RWPE2 (cell line): ENCODE measurements around the gene MYO18A.

ENCODE experiments used
- ATAC-seq: fragments of 200-7000 bp; cut with Tn5 transposase; 3 replicates; pipeline ENCODE4 v1.9.1; 2021; ENCODE audit warnings: low read depth
- DNase-seq: peaks from one replicate; pipeline ENCODE4 v3.0.0-alpha.2; 2020; ENCODE audit warnings: low spot score
- H3K27ac ChIP-seq: fragments of 450-650 bp; 2 replicates; pipeline ENCODE4 v1.5.1; 2017; ENCODE audit warnings: mild to moderate bottlenecking; ENCODE audit not compliant: poor library complexity, severe bottlenecking
- H3K27me3 ChIP-seq: fragments of 250-450 bp; sonication (Bioruptor Pico); 2 replicates; pipeline ENCODE4 v1.5.1; 2021; ENCODE audit warnings: mild to moderate bottlenecking, moderate library complexity; ENCODE audit not compliant: insufficient read depth, poor library complexity, severe bottlenecking
- H3K36me3 ChIP-seq: fragments of 250-450 bp; sonication (Bioruptor Pico); 2 replicates; pipeline ENCODE4 v1.5.1; 2020; ENCODE audit warnings: low read depth, mild to moderate bottlenecking, moderate library complexity
- H3K4me1 ChIP-seq: fragments of 250-450 bp; sonication (Bioruptor Pico); 2 replicates; pipeline ENCODE4 v1.5.1; 2021; ENCODE audit warnings: mild to moderate bottlenecking, moderate library complexity; ENCODE audit not compliant: insufficient read depth, poor library complexity, severe bottlenecking
- H3K4me3 ChIP-seq: fragments of 250-450 bp; sonication (Bioruptor Pico); 2 replicates; pipeline ENCODE4 v1.5.1; 2021; ENCODE audit warnings: mild to moderate bottlenecking, moderate library complexity; ENCODE audit not compliant: severe bottlenecking
- H3K9me3 ChIP-seq: fragments of 250-450 bp; sonication (Bioruptor Pico); 2 replicates; pipeline ENCODE4 v1.5.1; 2021; ENCODE audit warnings: mild to moderate bottlenecking, moderate library complexity; ENCODE audit not compliant: severe bottlenecking
- TF ChIP-seq, protein P1 (sequence below): fragments of 450-650 bp; IDR thresholded peaks from one replicate; pipeline ENCODE4 v1.5.1; 2017; ENCODE audit warnings: mild to moderate bottlenecking, moderate library complexity; ENCODE audit not compliant: poor library complexity, severe bottlenecking

Gene MYO18A

DNA sequence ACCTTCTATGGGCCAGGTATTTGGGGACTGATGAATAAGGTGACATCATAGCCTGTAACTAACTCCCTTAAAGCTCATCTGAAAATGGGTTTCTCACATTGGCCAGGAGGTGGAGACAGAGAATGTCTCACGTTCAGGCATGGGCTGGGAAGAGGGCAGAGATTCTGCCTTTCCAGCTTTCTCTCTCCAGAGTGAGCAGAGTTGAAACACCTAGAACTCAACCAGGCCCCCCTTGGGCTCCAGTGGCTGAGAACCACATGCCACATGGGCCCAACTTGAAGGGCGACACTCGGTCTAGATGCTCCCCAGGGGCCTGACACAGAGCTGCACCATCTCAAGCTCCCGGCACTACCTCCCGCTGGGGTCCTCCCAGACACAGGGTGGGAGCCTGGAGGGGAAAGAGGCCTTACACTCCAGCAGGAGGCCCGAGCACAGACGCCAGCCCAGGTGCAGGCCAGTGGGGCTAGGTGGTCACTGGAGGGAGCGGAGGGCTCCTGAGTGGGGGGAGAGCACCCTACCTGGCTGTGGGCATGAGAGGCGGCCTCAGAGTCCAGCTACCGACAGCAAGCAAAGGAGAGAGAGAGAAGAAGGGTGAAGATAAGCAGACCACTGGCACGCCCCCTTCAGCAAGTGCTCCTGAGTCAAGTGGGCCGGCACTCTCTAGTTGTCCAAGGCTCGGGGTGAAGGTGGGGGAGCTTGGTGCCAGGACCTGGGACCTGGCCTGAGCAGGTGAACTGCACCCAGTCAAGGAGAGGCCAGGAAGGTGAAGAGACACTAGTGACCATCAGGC is 55.9 kb downstream of the MYO18A start:
- TF ChIP-seq, protein P1, sequence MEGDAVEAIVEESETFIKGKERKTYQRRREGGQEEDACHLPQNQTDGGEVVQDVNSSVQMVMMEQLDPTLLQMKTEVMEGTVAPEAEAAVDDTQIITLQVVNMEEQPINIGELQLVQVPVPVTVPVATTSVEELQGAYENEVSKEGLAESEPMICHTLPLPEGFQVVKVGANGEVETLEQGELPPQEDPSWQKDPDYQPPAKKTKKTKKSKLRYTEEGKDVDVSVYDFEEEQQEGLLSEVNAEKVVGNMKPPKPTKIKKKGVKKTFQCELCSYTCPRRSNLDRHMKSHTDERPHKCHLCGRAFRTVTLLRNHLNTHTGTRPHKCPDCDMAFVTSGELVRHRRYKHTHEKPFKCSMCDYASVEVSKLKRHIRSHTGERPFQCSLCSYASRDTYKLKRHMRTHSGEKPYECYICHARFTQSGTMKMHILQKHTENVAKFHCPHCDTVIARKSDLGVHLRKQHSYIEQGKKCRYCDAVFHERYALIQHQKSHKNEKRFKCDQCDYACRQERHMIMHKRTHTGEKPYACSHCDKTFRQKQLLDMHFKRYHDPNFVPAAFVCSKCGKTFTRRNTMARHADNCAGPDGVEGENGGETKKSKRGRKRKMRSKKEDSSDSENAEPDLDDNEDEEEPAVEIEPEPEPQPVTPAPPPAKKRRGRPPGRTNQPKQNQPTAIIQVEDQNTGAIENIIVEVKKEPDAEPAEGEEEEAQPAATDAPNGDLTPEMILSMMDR, result peak; percentile 85
- Histone ChIP-seq H3K36me3 (peaks cover 16% of the 10 kb centered on the region; the same call in 1 of the 2 replicates), H3K27me3 (no peaks in the 10 kb centered on the region), H3K4me1 (no peaks in the 10 kb centered on the region), H3K4me3 (no peak overlapping the region), H3K27ac (peak overlapping the region; percentile 15), H3K9me3 (no peaks in the 10 kb centered on the region)
- DNase-seq, result no peak
- ATAC-seq, result peak; percentile 84

DNA sequence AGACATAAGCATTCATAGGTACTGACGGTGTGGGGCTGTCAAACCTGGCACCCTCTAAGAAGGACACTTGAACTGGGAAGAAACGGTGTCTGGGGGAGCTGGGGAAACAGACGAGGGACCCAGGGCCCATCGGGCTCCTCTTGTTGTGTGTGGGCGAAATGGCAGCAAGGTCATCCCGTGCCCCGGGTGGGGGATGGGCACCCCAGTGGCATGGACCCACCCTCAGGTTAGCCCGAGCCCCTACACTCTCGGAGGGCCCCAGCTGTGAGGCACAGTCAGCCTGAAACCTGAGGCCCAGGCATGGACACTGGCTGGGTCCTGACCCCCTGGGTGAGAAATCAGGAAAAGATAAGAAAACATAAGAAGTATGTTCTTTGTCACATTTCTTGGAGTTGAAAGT is 57.1 kb downstream of the MYO18A start:
- Histone ChIP-seq H3K36me3 (peaks cover 16% of the 10 kb centered on the region; the same call in 1 of the 2 replicates), H3K4me3 (no peak overlapping the region), H3K27me3 (no peaks in the 10 kb centered on the region), H3K27ac (no peak overlapping the region), H3K9me3 (no peaks in the 10 kb centered on the region), H3K4me1 (no peaks in the 10 kb centered on the region)
- TF ChIP-seq, protein P1, result no peak
- no peak for DNase-seq
- no peak for ATAC-seq

DNA sequence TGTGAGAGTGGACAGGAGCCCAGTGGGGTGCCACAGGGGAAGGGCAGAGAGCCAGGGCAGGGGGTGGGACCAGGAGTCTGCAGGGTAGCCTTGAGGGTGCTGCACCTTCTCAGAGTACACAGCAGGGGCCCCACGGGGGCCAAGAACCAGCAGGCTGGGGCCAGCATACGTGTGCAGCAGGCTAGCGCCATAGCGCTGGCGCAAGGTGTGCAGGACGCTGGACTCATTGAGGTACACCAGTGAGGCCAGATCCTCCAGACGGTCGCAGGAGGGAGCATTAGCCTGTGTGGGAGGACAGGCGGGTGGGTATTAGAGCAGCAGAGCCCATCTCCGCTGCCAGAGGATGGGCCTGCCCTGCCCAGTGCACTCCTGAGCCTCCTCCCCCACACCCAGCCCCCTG is 58.8 kb downstream of the MYO18A start:
- no peak for ATAC-seq

DNA sequence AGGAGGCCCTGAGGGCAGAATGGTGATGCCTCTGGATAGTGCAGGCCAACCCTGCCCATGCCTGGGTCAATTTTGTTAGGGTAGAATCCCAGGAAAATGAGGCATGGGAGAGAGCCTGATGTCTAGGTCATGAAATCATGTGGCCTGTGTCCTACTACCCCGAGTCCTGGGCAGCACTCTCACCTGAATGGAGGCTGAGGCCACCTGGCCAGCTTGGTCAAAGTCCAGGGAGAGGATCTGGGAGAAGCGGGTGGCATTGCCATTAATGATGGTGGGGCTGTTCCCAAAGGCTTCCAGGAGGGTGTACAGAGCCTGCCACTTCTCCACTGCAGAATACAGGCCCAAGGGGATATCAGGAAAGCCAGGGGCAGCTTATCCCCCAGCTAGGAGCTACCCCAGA is 59.8 kb downstream of the MYO18A start:
- H3K4me3 ChIP-seq, result no peak overlapping the region
- no peaks in the 10 kb centered on the region for H3K27me3 ChIP-seq
- TF ChIP-seq, protein P1, result no peak
- H3K4me1 ChIP-seq, result no peaks in the 10 kb centered on the region
- DNase-seq (no peak), ATAC-seq (no peak)
- H3K36me3 ChIP-seq, result peaks cover 24% of the 10 kb centered on the region
- H3K9me3 ChIP-seq, result no peaks in the 10 kb centered on the region
- H3K27ac ChIP-seq, result no peak overlapping the region

More for the DNA sequence above, 58.8 kb downstream of the MYO18A start:
- Histone ChIP-seq H3K4me1 (no peaks in the 10 kb centered on the region), H3K36me3 (peaks cover 16% of the 10 kb centered on the region; the same call in 1 of the 2 replicates), H3K27me3 (no peaks in the 10 kb centered on the region), H3K9me3 (no peaks in the 10 kb centered on the region), H3K27ac (no peak overlapping the region), H3K4me3 (no peak overlapping the region)
- no peak for DNase-seq
- TF ChIP-seq, protein P1, result no peak

DNA sequence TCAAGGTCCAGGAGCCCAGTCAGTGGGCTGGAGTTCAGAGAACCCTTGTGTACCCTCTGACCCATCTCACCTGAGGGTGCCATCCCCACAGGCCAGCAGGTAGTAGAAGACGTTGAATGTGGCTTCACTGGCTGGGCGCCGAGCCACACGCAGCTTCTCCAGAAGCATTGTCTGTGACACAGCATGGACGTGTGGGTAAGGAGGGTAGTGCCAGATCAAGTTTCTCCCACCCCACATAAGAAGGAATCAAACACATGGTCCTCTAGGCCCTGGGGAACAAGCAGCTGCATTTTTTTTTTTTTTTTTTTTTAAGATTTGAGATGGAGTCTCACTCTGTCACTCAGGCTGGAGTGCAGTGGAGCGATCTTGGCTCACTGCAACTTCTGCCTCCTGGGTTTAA is 60.9 kb downstream of the MYO18A start:
- H3K36me3 ChIP-seq, result peaks cover 27% of the 10 kb centered on the region
- no peaks in the 10 kb centered on the region for H3K9me3 ChIP-seq
- DNase-seq, result no peak
- H3K27me3 ChIP-seq, result no peaks in the 10 kb centered on the region
- H3K4me3 ChIP-seq, result no peak overlapping the region
- H3K27ac ChIP-seq, result no peak overlapping the region
- no peaks in the 10 kb centered on the region for H3K4me1 ChIP-seq
- no peak for ATAC-seq
- TF ChIP-seq, protein P1, result no peak
